Measurements from ENCODE around the gene ZBTB21.

- no peak for TF ChIP-seq RARB (CRISPR knock-in tag; IDR thresholded peaks at IDR 0.05)
- no peak for TF ChIP-seq ZFP30 (CRISPR knock-in tag; IDR thresholded peaks at IDR 0.05)
- TF ChIP-seq ZNF70 (CRISPR knock-in tag; IDR thresholded peaks at IDR 0.05): no peak
- TF ChIP-seq ZNF565 (CRISPR knock-in tag; conservative IDR thresholded peaks at IDR 0.05; ENCODE audit: low read depth): no peak
- TF ChIP-seq, protein P1, sequence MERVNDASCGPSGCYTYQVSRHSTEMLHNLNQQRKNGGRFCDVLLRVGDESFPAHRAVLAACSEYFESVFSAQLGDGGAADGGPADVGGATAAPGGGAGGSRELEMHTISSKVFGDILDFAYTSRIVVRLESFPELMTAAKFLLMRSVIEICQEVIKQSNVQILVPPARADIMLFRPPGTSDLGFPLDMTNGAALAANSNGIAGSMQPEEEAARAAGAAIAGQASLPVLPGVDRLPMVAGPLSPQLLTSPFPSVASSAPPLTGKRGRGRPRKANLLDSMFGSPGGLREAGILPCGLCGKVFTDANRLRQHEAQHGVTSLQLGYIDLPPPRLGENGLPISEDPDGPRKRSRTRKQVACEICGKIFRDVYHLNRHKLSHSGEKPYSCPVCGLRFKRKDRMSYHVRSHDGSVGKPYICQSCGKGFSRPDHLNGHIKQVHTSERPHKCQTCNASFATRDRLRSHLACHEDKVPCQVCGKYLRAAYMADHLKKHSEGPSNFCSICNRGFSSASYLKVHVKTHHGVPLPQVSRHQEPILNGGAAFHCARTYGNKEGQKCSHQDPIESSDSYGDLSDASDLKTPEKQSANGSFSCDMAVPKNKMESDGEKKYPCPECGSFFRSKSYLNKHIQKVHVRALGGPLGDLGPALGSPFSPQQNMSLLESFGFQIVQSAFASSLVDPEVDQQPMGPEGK (CRISPR knock-in tag; IDR thresholded peaks at IDR 0.05; ENCODE audit: borderline replicate concordance): no peak
Measured at GRCh38 chr21:42012344-42012743, 2.2 kb upstream of the ZBTB21 start.
